Limb (tissue), 2 donors: ENCODE results near the gene BLOC1S6.
A peak's percentile ranks its signal among the peaks of the same experiment; 100 is the strongest.

Experiments used
- DNase-seq, 2 donors: peaks; one replicate each; pipeline ENCODE4 v3.0.0-alpha.2; 2016; ENCODE audit errors: extremely low spot score in 2 of 2

BLOC1S6 gene, protein sequence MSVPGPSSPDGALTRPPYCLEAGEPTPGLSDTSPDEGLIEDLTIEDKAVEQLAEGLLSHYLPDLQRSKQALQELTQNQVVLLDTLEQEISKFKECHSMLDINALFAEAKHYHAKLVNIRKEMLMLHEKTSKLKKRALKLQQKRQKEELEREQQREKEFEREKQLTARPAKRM

DNA sequence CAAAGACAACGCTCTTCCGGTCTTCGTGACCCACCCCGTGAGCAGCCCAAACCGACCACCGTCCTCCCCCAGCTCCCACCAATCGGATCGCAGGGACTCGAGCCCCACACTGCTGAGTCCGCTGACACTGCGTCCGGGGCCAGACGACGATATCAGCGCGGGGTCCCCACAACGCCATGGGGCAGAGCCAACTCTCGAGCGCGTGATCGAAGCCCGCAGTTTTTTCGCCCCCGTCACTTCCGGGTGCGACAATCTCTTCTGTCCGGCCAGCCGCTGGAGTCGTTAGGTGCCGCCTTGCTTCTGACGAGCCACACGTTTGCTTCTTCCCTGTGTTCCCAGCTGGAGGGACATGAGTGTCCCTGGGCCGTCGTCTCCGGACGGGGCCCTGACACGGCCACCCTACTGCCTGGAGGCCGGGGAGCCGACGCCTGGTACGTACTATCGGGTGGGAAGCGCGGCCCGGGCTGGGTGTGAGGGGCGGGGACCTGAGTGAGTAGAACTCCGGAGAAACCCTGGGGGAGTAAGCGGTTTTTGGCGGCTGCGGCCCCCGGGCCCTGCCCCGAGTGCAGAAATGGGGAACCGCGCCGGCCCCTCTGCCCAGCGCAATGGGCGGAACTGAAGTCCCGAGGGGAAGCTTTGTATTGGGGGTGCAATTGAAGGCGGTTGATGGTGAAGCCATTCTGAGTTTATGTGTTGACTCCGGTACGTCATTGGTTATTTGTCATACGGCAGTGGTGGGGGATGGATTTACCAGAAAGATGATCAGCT lies at the start of gene BLOC1S6:
BLOC1S6 (plus strand) TSS at position 285 of the 768 bp plus-strand sequence; CDS start at position 350, 65 bp downstream.
- DNase-seq, result peak; percentile 87 to 95

- no peak for DNase-seq
Measured at GRCh38 chr15:45539680-45540079, 47.5 kb upstream of the BLOC1S6 start.

GRCh38 chr15:45540531-45540930 lies 46.6 kb upstream of the BLOC1S6 start:
- no peak for DNase-seq

DNA sequence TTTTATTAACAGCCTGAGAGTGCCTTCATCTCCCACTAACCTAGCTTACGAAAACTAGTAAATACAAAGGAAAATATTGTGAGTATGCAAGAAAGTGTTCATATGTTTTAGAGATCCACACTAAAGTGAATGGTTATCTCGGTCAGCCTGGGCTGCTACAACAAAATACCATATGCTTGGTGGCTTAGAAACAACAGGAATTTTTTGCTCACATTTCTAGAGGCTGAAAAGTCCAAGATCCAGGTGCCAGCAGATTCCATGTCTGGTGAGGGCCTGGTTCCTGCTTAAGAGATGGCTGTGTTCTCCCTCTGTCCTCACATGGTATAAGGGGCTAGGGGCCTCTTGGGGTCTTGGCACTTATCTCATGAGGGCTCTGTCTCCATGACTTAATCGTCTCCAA lies 44.1 kb upstream of the BLOC1S6 start:
- no peak for DNase-seq

DNA sequence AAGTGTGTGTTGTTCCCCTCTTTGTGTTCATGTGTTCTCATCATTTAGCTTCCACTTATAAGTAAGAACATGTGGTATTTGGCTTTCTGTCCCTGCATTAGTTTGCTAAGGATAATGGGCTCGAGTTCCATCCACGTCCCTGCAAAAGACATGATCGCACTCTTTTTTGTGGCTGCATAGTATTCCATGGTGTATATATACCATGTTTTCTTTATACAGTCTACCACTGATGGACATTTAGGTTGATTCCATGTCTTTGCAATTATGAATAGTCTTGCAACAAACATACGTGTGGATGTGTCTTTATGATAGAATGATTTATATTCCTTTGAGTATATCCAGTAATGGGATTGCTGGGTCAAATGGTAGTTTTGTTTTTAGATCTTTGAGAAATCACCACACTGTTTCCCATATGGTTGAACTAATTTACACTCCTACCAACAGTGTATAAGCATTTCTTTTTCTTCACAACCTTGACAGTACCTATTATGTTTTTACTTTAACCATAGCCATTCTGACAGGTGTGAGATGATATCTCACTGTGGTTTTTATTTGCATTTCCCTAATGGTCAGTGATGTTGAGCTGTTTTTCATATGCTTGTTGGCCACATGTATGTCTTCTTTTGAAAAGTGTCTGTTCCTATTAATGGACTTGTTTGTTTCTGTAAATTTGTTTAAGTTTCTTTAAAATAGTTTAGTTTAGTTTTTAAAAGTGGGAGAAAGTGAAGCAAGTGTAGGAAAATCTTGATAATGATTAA lies 42.7 kb upstream of the BLOC1S6 start:
- DNase-seq, result no peak

DNA sequence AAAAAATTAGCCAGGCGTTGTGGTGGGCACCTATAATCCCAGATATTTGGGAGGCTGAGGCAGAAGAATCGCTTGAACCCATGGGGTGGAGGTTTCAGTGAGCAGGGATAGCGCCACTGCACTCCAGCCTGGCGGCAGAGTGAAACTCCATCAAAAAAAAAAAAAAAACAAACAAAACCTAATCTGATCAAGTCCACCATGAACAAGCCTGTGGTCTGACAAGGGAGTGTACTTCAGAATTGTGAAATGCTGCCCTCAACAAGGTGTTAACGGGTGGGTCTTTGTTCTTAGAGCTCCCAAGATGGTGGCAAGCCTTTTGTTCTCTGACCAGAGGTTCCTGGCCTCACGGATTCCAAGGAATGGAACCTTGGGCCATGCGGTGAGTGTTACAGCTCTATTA lies 40.4 kb upstream of the BLOC1S6 start:
- no peak for DNase-seq

DNA sequence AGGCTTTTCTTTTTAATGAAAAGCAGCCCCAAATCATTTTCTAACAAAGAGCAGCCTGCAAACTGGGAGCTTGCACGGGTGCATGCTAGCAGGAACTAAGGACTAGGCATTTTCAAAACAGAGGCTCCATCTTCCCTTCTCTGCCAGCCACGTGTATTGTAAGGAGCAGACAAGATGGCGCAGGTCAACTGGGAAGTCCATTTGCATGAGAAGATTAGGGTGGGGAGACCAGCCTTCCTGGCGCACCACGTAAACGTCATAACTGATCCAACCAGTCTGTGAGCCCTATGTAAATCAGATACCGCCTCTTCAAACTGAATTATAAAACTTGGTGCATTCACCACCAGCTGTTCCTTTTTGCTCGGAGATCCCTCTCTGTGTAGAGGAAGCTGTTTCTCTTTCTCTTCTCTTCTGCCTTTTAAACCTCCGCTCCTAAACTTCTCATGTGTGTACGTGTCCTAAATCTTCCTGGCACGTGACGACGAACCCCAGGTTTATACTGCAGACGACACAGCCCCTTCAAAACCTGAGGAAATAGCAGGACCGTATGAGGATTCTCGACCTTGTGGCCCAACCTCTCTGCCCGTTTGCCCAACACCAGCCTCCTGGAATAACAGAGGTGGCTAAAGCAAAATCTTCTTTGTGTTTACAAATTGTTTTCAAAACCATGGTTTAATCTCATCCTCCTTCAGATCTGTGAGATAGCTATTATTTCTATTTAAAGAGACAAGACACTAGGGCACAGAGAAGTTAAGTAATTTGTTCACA lies 38.2 kb upstream of the BLOC1S6 start:
- no peak for DNase-seq

GRCh38 chr15:45549541-45550220 lies 37.5 kb upstream of the BLOC1S6 start:
- DNase-seq, result no peak

GRCh38 chr15:45550436-45550835 lies 36.7 kb upstream of the BLOC1S6 start:
- DNase-seq, result no peak

- DNase-seq, result no peak
Measured at GRCh38 chr15:45551676-45552075, 35.5 kb upstream of the BLOC1S6 start.

DNA sequence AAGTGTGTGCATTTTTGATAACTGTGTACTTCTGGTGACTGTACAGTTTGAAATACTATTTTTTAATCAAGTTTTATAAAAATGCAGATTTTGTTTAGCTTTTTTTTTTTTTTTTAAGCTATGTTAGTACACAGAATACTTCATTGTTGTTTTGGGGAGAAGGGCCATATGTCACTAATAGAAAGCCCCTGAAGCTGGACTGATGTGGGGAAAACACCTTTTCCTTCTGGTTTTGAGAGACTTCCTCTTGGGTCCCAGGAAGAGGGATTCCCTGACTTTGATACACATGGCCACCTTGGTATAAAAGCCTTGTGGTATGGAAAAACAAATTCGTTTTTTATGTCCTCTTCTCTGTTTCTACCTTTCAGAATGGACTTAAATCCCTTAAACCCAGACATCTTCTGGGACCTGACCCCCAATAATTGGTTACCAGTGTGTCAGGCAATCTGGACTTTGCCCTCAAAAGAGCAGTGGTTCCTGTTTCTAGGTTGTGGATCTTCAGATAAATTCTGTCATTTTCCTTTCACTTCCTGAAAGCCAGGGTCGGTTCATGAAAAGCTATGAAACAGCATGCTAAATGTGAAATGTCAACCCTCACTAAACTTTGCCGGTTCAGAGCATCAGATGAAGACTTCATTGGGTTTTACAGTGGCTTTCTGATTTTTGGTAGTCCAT lies 31.1 kb upstream of the BLOC1S6 start:
- DNase-seq, result no peak

DNA sequence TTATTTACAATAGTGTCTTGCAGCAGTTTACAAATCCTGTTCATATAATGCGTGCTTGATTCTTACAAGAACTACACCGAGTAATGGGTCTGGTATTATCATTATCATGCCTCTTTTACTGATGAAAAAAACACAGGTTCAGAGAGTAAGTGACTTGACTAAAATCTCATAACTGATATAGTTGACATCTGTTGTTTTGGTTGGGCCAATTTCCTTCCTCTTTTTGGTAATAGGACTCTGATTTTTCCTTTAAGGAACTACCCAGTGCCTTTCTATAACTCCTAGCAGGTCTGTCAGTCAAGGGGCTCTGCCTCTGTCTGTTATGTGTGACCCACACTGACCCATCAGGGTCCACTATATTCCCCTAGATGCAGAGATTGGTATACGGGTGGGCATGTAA lies 14.6 kb upstream of the BLOC1S6 start:
- no peak for DNase-seq

GRCh38 chr15:45573961-45574629 lies 13.1 kb upstream of the BLOC1S6 start:
- DNase-seq, result no peak

GRCh38 chr15:45581919-45582318 lies 5.3 kb upstream of the BLOC1S6 start:
- no peak for DNase-seq

DNA sequence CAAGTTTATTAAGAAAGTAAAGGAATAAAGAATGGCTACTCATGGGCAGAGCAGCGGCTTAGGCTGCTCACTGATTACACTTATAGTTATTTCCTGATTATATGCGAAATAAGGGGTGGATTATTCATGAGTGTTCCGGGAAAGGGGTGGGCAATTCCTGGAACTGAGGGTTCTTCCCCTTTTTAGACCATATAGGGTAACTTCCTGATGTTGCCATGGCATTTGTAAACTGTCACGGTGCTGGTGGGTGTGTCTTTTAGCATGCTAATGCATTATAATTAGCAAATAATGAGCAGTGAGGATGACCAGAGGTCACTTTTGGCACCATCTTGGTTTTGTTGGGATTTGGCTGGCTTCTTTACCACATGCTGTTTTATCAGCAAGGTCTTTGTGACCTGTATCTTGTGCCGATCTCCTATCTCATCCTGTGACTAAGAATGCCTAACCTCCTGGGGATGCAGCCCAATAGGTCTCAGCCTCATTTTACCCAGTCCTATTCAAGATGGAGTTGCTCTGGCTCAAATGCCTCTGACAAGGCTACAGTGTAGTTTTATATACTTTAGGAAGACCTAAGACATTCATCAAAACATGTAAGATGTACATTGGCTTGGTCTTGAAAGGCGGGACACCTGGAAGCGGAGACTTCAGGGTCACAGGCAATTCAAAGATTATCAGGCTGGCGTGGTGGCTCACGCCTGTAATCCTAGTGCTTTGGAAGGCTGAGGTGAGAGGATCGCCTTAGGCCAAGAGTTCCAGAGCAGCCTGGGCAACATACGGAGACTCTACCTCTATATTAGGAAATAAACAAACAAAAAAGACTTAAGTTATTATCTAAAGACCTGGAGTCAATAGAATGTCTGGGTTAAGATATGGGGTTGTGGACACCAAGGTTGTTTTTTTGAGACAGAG lies 3.2 kb upstream of the BLOC1S6 start:
- no peak for DNase-seq

DNA sequence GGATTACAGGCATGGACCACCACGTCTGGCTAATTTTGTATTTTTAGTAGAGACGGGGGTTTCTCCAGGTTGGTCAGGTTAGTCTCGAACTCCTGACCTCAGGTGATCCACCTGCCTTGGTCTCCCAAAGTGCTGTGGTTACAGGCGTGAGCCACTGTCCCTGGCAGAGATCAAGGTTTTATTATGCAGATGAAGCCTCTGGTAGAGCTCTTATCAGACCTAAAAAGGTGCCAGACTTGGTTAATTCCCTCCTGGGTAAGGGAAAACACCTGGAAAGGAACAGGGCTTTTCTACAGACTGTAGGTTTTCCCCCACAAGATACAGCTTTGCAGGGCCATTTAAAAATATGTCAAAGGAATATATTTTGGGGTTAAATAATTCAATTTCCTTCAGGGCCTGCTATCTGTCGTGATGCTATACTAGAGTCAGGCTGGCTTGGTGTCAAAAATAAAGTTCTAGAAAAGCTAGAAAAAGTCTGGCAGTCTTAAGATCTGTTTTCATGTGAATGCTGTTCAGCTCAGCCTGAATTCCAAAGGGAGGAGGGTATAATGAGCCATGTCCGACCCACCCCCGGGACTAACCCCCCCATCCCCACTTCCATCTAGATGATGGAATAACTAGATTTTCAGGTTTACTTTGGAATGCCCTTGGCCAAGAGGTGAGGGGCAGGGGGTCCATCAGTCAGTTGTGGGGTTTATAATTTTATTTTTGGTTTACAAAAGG lies 1.9 kb upstream of the BLOC1S6 start:
- DNase-seq, result no peak

DNA sequence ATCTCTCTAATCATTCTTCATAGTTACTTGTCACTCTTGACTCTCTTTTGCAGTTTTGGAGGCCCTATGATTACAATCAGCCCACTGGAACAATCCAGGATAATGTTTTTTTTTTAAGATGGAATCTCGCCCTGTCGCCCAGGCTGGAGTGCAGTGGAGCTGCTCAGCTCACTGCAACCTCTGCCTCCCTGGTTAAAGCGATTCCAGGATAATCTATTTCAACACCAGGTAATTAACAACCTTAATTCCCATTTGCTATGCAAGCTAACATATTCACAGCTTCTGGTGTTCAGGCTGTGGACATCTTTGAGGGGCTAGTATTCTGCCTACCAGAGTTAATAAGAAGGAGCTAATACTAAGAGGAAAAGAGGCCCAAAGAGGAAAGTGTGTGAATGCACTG lies 1.1 kb upstream of the BLOC1S6 start:
- no peak for DNase-seq

DNA sequence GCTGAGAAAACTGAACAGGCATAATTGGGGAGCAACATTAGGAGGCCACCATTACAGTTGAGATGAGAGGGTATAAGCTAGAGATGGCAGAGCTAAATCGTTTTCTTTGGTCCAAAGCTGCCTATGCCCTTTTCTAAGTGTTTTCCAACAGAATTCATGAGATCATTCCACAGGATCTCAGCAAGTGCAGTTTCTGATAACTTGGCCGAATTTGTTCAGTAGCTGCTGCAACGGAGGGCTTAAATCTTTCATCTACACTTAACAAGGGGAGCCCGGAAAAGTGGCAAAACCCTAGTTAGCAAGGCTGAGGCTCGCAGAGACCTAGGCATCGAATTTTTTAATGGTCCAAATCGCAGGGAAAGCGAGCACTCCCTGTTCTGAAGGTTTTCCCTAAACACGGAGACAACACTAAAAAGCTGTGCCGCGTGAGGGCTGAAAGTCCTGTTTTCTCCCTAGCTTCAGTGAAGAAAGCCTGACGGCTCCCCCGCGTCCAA lies 531 bp upstream of the BLOC1S6 start:
- DNase-seq, result no peak
